ENCODE measurements around the gene CYP39A1. TPM values are rescaled to one million over a fixed set of nuclear protein-coding genes. Genes with fewer than 3 reads are reported as not detected.

The CYP39A1 gene
- total RNA-seq, 1 donor: 2.6 TPM

DNA sequence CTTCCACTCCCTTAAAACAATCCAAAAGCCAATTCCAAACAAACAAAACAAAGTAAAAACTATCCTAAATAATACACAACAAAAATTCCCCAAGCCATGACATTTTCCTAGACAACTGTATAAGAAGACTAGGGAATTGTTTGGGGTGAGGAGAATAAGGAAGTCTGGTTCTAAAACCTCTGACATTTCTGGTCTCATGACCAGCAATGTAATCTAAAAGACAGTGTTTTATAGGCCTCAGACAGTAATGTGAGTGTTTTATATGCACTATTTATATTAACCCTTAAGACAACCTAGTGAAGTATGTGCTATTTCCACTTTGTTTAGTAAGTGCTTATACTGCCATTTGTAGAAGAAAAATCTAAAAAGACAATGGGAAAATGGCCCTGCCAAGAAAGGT, 148.4 kb downstream of the CYP39A1 start:
- no peak for DNase-seq (ENCODE audit: low read depth)
- TF ChIP-seq, protein P1, sequence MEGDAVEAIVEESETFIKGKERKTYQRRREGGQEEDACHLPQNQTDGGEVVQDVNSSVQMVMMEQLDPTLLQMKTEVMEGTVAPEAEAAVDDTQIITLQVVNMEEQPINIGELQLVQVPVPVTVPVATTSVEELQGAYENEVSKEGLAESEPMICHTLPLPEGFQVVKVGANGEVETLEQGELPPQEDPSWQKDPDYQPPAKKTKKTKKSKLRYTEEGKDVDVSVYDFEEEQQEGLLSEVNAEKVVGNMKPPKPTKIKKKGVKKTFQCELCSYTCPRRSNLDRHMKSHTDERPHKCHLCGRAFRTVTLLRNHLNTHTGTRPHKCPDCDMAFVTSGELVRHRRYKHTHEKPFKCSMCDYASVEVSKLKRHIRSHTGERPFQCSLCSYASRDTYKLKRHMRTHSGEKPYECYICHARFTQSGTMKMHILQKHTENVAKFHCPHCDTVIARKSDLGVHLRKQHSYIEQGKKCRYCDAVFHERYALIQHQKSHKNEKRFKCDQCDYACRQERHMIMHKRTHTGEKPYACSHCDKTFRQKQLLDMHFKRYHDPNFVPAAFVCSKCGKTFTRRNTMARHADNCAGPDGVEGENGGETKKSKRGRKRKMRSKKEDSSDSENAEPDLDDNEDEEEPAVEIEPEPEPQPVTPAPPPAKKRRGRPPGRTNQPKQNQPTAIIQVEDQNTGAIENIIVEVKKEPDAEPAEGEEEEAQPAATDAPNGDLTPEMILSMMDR (IDR thresholded peaks at IDR 0.05; ENCODE audit: insufficient read depth, low read depth, low read length): no peak

DNA sequence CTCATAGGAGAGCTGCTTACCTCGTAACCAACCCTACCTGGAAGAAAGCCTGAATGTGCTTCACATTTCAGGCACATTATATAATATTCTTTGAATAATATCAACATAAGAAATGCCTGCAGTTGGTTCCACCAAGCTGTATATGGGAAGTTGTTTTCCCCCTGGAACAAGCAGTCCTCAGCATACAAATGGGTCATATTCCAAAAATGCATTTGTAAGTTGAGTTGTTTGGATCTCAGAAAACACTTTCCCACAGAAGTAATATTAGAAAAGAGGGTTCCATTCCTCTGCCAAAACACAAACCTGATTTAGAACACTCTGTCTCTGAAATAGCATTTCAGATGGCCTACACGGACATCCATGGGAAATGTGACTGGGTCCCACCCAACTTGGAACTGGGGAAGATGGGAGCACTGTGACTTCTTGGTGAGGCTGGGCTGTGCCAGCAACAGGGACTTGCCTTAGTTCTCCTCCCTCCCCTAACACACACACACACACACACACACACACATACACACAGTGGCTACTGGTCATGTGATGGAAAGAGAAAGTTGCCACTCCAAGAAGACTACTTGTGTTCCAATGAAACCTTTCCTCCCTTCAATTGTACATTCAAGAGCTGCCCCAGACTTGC, 150.0 kb downstream of the CYP39A1 start:
- H3K4me3 ChIP-seq (ENCODE audit: low read depth, low read length): no peak overlapping the region
- DNase-seq (ENCODE audit: low read depth): no peak
- TF ChIP-seq, protein P1 (IDR thresholded peaks at IDR 0.05; ENCODE audit: insufficient read depth, low read depth, low read length): no peak

More for the DNA sequence above, 148.4 kb downstream of the CYP39A1 start:
- no peak overlapping the region for H3K4me3 ChIP-seq (ENCODE audit: low read depth, low read length)

DNA sequence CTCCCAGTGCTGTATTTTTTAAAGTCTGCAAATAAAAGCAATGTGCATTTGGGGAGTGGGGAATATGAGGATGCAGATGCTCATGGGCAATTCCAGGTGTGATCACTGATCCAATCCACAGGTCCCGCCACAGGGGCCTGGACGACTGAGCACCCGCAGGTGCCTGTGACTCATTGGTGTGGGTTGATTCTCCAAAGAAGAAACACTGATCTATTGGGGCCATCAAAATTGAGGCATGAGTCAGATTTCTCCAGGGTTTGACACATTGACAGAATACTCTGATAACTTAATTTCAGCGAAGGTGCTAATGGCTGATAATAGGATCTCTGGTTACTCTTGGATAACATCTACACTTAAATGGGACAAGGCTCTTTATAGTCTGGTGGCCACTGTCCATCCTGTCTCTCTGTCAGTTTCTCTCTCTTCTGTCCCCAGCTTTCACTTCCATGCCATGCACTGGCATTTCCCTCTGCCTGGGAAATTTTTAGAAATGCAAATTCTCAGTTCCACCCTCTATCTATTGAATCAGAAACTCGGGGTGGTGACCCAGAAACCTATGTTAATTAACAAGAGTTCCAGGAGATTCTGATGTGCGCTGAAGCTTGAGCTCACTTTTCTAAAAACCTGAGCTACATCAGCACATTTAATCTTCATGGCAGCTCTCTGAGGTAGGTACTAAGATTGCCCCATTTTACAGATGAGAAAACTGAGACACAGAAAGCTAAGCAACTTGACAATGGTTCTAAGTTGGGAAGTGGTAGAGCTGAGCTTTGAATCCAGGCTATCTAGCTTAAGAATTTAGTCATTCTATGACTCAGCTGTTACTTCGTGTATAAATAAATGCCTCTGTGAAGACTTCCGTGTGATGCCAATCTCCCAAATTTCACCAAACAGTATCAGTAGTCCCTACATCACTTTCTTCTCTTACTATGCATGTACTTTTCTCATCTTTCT, 151.2 kb downstream of the CYP39A1 start:
- TF ChIP-seq, protein P1 (IDR thresholded peaks at IDR 0.05; ENCODE audit: insufficient read depth, low read depth, low read length): no peak
- DNase-seq (ENCODE audit: low read depth): no peak
- H3K4me3 ChIP-seq (ENCODE audit: low read depth, low read length): no peak overlapping the region

DNA sequence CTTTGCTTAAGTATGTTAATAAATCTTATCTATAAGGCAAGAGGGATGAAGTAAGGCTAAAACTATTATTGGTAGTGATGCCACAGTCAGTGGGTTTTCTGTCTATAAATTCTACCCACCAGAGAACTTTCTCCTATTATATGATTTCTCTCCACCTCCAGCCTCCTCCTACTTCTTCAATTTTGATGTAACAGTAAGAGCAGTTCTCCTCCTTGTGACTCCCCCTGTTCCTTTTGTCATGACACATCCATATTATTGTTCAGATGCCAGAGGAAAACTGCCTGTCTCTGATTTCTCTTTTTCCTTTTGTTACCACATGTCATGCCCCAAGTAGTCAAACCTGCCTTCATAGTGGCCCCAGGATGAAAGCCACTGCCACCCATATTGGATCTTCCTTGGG, 152.2 kb downstream of the CYP39A1 start:
- no peak overlapping the region for H3K4me3 ChIP-seq (ENCODE audit: low read depth, low read length)
- DNase-seq (ENCODE audit: low read depth): no peak
- TF ChIP-seq, protein P1 (IDR thresholded peaks at IDR 0.05; ENCODE audit: insufficient read depth, low read depth, low read length): no peak

Other genes starting within 250 kb of the CYP39A1 start
- gene RCAN2, start 161.4 kb downstream of the CYP39A1 start, total RNA-seq: 1.7 and 1.9 TPM in 2 replicates
- 2.6 and 6.5 TPM in 2 replicates for gene SLC25A27, start 157 bp upstream of the CYP39A1 start, total RNA-seq
- under 0.01 TPM in 2 replicates for gene TDRD6, start 35.1 kb upstream of the CYP39A1 start, total RNA-seq
- not detected in 2 replicates for gene PLA2G7, start 82.6 kb upstream of the CYP39A1 start, total RNA-seq
- gene ANKRD66, start 94.1 kb upstream of the CYP39A1 start, total RNA-seq: not detected in 2 replicates
- not detected in 2 replicates for gene MEP1A, start 140.6 kb upstream of the CYP39A1 start, total RNA-seq